Measurements from ENCODE around the gene IGSF21. TPM values are rescaled to one million over a fixed set of nuclear protein-coding genes. Genes with fewer than 3 reads are reported as not detected.

IGSF21 gene
- total RNA-seq, 1 experiment from 2014 or later: 5.2 TPM

DNA sequence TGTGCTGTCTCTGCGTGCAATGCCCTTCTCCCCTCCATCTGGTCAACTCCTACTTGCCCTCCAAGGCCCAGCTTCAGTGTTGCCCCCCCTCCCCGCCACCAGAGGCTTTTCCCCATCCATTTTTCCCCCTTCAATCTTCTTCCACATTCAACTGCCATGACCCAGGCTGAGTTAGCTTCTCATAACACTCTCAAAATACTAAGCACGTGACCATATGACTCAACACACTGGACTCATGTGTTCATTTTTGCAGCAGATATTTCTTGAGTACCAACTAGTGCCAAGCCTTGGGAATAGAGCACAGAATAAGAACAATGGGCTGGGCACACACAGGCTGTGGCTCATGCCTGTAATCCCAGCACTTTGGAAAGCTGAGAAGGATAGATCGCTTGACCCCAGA, 132.1 kb downstream of the IGSF21 start:
- DNase-seq: no peak
- no peak overlapping the region for H3K4ac ChIP-seq (ENCODE audit: low read depth, low read length)
- no peak overlapping the region for H3K23ac ChIP-seq (ENCODE audit: insufficient read length, low read depth, low read length)
- no peak overlapping the region for H3K4me3 Mint-ChIP-seq
- H2BK12ac ChIP-seq (ENCODE audit: insufficient read length, low read depth, low read length): no peak overlapping the region
- no peak overlapping the region for H2BK15ac ChIP-seq (ENCODE audit: low read depth, low read length)
- H3K27ac ChIP-seq (ENCODE audit: insufficient read length, low read depth, low read length): no peak overlapping the region
- no peak overlapping the region for H3K18ac ChIP-seq (ENCODE audit: insufficient read length, low read depth, low read length)
- H2BK20ac ChIP-seq (ENCODE audit: low read depth, low read length, poor library complexity, severe bottlenecking): no peak overlapping the region
- no peak overlapping the region for H3K4me2 ChIP-seq (ENCODE audit: insufficient read depth, insufficient read length, low read length)
- H4K91ac ChIP-seq (ENCODE audit: insufficient read length, low read depth, low read length): no peak overlapping the region
- no peak overlapping the region for H2BK120ac ChIP-seq (ENCODE audit: low read depth, low read length, poor library complexity, severe bottlenecking)
- H3K27me3 Mint-ChIP-seq (ENCODE audit: low read depth): peaks cover 6% of the 10 kb centered on the region
- H2AK5ac ChIP-seq (ENCODE audit: insufficient read length, low read length): no peak overlapping the region
- no peak overlapping the region for H4K8ac ChIP-seq (replicated peaks; ENCODE audit: insufficient read length, low read depth, low read length)
- H3K27ac Mint-ChIP-seq: peak overlapping the region in 1 of 3 experiments; percentile 53; a peak in 1 of 7 replicates
- H3K14ac ChIP-seq (ENCODE audit: insufficient read depth, low read length): no peak overlapping the region
- H3T11ph ChIP-seq (ENCODE audit: low read length): no peak overlapping the region
- no peak overlapping the region for H2BK5ac ChIP-seq (ENCODE audit: insufficient read length, low read length)
- peaks cover 0 to 3% of the 10 kb centered on the region in 2 experiments; a peak in 1 of 5 replicates for H3K9me3 Mint-ChIP-seq
- H3K56ac ChIP-seq (ENCODE audit: insufficient read length, low read depth, low read length): no peak overlapping the region
- no peak overlapping the region for H4K5ac ChIP-seq (ENCODE audit: insufficient read length, low read depth, low read length)
- H3K27me3 ChIP-seq (ENCODE audit: insufficient read depth, low read length): no peaks in the 10 kb centered on the region
- H3K23me2 ChIP-seq (ENCODE audit: insufficient read length, low read depth, low read length, poor library complexity, severe bottlenecking): no peaks in the 10 kb centered on the region
- no peaks in the 10 kb centered on the region for H3K79me1 ChIP-seq (ENCODE audit: insufficient read depth, low read depth, low read length, poor library complexity, severe bottlenecking)
- H3K79me2 ChIP-seq (ENCODE audit: insufficient read depth, low read length): no peaks in the 10 kb centered on the region; the same call in 1 of the 2 replicates
- no peak overlapping the region for H3K9ac ChIP-seq (ENCODE audit: extremely low read depth, insufficient read length, low read length)
- H4K20me1 ChIP-seq (ENCODE audit: control insufficient read depth, insufficient read depth, insufficient read length): no peaks in the 10 kb centered on the region
- no peaks in the 10 kb centered on the region for H3K9me3 ChIP-seq (ENCODE audit: control insufficient read depth, low read depth, low read length)
- TF ChIP-seq, protein P1, sequence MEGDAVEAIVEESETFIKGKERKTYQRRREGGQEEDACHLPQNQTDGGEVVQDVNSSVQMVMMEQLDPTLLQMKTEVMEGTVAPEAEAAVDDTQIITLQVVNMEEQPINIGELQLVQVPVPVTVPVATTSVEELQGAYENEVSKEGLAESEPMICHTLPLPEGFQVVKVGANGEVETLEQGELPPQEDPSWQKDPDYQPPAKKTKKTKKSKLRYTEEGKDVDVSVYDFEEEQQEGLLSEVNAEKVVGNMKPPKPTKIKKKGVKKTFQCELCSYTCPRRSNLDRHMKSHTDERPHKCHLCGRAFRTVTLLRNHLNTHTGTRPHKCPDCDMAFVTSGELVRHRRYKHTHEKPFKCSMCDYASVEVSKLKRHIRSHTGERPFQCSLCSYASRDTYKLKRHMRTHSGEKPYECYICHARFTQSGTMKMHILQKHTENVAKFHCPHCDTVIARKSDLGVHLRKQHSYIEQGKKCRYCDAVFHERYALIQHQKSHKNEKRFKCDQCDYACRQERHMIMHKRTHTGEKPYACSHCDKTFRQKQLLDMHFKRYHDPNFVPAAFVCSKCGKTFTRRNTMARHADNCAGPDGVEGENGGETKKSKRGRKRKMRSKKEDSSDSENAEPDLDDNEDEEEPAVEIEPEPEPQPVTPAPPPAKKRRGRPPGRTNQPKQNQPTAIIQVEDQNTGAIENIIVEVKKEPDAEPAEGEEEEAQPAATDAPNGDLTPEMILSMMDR (conservative IDR thresholded peaks at IDR 0.05): no peak
- peaks cover 33 to 37% of the 10 kb centered on the region in 2 experiments for H3K4me1 Mint-ChIP-seq
- WGBS (ENCODE audit: extremely low coverage, insufficient read length, low lambda C conversion rate): no CpG with 5 or more reads among the region's 4 CpGs
- H2AFZ ChIP-seq (ENCODE audit: low read length): no peak overlapping the region
- H3K4me1 ChIP-seq (ENCODE audit: insufficient read depth, low read length): peaks cover 5% of the 10 kb centered on the region
- peaks cover 0 to 3% (median 0%) of the 10 kb centered on the region in 3 experiments; a peak in 2 of 7 replicates for H3K36me3 Mint-ChIP-seq (ENCODE audit: insufficient read depth in 1 of 3, low read depth in 3 of 3)

Data from H9 (cell line).